Measurements from ENCODE around the gene TMEM91.
"Not testable (repeated sequence)": the region's sequence is repeated elsewhere in the genome, so short reads cannot be mapped to it uniquely, and the experiment has no call there.

The TMEM91 gene

DNA sequence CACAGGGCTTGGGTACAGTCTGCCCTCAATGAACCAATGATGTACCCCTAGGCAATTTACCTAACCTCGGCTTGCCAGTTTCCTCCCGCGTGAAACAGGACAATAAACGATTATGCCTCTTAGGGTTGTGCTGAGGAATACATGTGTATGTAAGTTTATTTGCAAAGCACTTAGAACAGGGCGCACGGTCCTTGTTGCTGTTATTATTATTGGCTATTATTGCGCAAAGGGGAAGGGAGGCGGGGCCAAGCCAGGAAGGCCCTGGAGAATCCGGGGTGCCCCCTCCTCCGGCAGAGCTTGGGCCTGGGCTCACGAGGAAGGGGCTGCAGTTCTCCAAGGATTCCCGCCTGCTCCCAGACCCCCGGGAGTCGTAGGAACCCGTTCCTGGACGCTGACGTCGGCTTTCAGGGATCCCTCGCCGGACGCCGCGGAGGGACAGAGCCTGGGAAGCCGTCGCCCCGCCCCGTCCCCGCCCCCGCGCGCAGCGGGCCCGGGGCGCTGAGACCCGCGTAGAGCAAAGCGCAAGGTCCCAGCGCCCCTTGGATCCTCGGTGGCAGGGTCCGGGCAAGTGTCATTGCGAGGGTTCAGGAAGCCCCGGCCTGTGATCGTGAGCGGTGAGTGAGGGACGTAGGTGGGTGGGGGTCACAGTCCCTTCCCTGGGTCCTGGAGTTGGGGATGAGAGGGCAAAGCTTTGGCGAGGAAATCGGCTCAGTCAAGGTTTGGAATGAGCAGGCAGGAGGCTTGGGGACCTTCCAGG lies at the start of gene TMEM91:
Gene TMEM91, plus strand, starts transcription at position 293 of the 757 bp plus-strand sequence. CDS start 1,777 bp downstream, outside the sequence.
- no peak for DNase-seq (ENCODE audit: low read depth)
- H3K4me3 ChIP-seq (ENCODE audit: low read depth, low read length): peak within 1 kb of the TSS; percentile 61

DNA sequence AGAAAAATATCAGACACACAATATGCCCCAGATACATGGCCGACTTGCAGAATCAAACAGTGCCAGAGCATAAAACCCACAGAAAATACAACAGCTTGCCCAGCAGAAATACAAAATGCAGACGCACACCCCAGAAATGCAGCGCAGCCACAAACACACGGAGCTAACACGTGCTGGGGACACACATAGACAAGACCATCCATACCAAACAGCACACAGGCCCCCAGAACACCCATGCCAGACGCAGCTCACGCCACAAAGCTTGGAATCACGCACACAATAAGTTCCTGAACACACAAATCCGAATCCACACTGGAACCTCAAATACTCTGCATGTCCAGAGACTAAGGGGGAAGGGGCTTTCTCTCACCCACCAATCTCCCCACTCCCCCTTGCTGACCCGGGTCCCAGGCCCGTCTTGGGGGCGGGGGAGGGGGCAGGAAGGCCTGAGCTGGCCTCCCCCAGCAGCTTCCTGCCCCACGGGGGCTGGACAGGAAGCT lies 49.2 kb upstream of the TMEM91 start:
- no peak for DNase-seq (ENCODE audit: low read depth)
- no peak overlapping the region for H3K4me3 ChIP-seq (ENCODE audit: low read depth, low read length)

DNA sequence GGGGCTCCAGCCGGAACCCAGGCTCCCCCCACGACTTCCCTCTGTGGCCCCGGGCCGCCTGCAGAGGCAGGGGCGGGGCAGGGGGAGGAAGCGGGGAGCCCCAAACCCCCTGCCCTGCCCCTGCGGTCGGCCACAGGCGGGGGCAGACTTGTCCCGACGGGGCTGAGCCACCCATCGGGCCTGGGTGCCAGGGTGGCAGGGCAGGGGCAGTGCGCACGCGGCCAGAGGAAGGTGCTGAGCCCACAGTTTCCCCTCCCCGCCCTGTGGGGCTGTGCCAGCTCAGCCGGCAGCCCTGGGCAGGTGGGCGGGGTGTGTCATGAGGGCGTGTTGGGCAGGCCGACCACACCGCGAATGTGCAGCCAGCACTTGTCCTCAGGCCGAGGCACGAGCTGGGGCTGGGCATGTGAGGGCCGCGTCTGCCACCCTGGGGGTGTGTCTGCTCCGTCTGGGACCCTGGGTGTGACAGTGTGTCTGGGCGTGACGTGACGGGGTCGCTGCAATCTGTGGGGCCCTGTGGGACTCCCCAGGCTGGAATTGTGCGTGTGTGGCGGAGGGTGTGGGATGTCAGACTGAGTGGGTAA lies 48.7 kb upstream of the TMEM91 start:
- no peak for DNase-seq (ENCODE audit: low read depth)
- no peak overlapping the region for H3K4me3 ChIP-seq (ENCODE audit: low read depth, low read length)

DNA sequence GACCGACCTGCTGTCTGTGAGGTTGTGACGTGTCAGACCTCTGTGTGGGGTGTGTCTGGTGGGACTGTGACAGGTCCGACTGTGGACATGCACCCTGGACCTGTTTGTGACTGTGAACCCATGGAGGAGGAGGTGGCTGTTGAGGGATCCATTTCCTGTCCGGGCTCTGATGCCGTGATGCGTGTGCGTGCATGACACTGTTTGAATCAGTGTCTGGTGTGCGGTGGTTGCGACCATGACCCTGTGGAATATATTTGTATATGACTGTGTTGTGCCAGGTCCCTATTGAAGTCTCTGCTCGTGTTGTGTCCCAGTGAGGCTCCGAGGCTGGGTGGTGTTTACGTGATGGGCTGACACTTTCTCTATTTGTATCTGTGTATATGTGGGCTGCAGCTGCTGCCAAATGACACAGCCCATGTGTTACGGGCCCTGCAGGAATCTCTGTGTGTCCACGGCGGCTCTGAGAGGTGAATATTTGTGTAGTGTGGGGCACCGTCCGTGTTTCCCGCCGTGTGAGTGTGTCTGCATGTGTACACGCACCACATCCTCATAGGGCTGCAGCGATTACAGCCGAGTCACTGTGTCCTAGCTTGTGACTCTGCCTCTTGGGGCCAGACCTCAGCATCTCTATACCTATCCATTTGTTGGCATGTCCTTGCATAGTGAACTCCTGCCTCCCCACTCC lies 48.0 kb upstream of the TMEM91 start:
- no peak overlapping the region for H3K4me3 ChIP-seq (ENCODE audit: low read depth, low read length)
- DNase-seq (ENCODE audit: low read depth): no peak

DNA sequence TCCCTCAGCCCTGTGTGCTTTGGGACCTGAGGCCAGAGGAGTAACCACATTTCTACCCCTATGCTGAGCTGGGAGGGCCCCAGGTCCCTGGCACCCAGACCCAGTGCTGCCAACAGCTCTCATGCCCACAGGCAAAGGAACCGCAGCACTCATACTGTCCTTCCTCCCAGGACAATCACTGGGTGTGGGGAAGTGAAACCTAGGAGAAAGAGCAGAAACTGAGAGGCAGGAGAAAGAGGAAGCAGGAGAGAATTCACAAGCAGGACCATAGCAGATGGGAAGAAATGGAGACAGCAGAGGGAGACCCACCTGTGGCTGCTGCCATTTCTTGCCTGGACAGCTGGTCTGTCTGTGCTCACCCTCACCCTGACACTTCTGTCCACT lies 47.5 kb upstream of the TMEM91 start:
- no peak for DNase-seq (ENCODE audit: low read depth)
- H3K4me3 ChIP-seq (ENCODE audit: low read depth, low read length): no peak overlapping the region

DNA sequence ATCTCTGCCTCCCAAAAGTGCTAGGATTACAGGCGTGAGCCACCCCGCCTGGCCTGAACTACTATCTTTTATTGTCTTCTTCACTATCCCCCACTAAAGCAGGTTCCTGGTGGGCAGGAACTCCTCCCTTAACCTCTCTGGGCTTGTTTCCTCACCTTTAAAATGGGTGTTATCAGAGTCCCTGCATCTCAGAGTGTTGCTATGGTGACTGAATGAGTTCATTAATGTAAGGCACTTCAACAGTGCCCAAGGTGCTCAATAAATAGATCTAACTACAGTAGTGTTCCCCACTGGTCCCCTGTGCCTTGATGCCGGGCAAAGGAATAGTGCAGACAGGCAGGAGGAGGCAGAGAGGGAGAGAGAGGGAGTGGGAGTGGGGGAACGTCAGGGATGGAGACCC lies 45.9 kb upstream of the TMEM91 start:
- DNase-seq (ENCODE audit: low read depth): no peak
- no peak overlapping the region for H3K4me3 ChIP-seq (ENCODE audit: low read depth, low read length)

DNA sequence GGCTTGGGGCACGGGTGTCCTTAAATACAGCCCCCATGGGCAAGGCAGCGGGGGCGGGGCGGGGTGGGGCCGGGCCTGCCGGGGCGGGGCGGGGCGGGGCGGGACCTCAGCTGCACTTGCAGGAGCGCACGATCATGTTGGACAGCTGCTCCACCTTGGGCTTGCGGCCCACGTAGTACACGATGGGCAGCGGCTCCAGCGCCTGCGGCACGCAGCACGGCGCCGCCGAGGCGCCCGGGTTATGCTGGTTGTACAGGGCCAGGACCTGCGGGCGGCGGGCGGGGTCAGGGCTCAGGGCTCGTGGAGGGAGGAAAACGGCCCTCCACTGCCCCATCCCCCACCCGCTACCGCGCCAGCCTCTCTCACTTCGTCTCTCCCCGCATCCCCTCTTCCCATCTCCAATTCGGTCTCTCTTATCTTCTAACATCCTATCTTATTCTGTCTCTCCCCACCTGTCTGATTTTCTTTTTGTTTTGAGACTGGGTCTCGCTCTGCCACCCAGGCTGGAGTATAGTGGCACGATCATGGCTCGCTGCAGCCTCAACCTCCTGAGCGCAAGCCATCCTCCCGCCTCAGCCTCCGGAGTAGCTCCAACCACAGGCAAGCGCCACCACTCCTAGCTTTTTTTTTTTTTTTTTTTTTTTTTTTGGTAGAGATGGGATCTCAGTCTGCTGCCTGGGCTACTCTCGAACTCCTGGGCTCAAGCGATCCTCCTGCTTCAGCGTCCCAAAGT lies 45.2 kb upstream of the TMEM91 start:
- no peak for DNase-seq (ENCODE audit: low read depth)
- H3K4me3 ChIP-seq (ENCODE audit: low read depth, low read length): no peak overlapping the region

DNA sequence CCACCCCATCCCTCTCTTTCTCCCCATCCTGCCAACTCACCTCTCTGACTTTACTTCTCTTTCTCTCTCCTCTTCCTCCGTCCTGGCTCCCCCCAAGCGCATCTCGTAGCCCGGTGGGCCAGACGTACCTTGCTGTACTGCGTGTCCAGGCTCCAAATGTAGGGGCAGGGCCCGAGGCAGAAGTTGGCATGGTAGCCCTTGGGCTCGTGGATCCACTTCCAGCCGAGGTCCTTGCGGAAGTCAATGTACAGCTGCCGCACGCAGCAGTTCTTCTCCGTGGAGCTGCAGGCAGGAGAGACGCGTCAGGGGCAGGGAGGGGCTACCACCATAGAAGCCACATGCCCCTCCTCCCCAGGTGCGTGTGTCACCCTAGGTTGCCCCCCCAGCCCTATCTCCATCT lies 44.3 kb upstream of the TMEM91 start:
- DNase-seq (ENCODE audit: low read depth): no peak

DNA sequence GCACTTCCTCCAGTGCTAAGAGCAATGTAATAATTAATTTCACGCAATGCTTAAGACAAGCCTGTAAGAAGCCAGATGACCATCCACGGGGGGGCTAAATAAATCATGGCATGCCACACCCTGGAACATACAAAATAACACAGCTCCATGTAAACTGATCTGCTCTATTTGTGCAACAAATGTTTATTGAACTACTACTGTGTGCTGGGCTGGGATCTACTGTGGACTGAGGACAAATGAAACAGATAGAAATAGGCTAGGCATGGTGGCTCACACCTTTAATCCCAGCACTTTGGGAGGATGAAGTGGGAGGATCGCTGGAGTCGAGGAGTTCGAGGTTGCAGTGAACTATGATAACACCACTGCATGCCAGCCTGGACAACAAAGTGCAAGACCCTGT lies 43.9 kb upstream of the TMEM91 start:
- no peak overlapping the region for H3K4me3 ChIP-seq (ENCODE audit: low read depth, low read length)
- DNase-seq (ENCODE audit: low read depth): no peak

More for the DNA sequence above, 44.3 kb upstream of the TMEM91 start:
- no peak overlapping the region for H3K4me3 ChIP-seq (ENCODE audit: low read depth, low read length)

DNA sequence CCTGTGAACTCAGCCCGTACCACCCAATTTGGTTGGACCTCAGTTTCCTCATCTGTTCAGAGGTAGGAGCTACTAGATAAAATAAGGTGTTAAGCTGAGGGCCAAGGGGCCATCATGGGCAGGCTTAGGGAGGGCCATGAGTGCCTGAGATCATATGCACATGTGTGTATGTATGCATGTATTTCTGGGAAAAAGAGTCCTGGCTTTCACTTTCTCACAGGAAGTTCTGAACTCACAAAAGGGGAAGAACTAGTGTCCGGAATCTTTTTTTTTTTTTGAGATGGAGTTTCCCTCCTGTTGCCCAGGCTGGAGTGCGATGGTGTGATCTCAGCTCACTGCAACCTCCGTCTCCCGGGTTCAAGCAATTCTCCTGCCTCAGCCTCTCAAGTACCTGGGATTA lies 41.5 kb upstream of the TMEM91 start:
- no peak overlapping the region for H3K4me3 ChIP-seq (ENCODE audit: low read depth, low read length)
- no peak for DNase-seq (ENCODE audit: low read depth)

DNA sequence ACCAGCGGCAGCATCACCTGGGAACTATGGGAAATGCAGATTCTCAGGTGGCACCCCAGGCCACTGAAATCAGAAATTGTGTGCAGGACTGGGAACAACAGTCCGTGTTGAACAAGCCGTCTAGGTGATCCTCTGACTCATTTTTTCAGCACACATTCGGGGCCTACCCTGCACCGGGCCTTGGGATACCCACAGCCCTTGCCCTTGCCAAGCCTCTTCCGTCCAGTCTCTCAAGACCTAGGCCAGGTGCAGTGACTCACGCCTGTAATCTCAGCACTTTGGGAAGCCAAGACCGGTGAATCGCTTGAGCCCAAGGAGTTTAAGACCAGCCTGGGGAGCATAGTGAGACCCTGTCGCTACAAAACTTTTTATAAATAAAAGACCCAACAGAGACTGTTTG lies 40.9 kb upstream of the TMEM91 start:
- no peak overlapping the region for H3K4me3 ChIP-seq (ENCODE audit: low read depth, low read length)
- no peak for DNase-seq (ENCODE audit: low read depth)

DNA sequence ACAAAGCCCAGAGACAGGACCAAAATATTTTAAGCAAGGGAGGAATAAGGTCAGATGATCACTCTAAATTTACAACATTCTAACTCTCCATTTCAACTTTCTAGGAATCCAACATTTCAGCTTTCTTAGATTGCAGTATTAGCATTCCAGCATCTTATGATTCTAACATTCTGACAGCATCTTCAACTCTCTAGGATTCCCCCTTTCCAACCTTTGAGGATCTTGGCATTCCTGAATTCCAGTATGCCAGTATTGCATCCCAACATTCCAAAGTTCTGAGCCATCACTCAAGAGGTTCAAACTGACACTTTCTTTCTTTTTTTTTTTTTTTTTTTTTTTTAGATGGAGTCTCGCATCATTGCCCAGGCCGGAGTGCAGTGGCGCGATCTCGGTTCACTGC lies 36.4 kb upstream of the TMEM91 start:
- H3K4me3 ChIP-seq (ENCODE audit: low read depth, low read length): no peak overlapping the region
- no peak for DNase-seq (ENCODE audit: low read depth)

DNA sequence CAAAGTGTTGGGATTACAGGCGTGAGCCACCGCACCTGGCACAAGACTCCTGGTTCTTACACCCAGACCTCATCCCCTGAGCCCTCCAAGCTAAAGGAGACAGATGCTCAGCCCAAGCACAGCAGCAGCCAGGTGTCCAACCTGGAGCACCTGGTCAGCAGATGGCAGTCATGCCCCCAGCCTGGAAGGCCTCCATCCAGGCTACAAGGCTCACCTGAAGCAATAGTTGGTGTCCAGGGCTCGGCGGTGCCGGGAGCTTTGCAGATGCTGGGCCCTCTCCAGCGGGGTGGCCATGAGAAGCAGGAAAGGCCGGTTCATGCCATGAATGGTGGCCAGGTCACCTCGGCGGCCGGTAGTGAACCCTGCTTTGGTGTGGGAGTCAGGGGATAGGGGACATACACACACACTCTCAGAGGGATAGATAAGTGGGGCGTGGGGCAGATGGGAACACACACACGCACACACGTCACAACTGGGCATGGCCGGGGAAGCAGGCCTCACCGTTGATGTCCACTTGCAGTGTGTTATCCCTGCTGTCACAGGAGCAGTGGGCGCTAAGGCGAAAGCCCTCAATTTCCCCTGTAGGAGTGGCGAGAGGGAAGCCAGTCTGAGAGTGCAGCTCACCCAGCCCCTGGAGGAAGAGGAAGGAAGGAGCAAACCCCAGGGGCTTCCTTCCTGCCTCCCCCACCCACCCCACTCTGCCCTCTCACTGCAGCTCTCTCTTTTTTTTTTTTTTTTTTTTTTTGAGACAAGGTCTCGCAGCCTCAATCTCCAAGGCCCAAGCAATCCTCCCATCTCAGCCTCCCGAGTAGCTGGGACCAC lies 34.5 kb upstream of the TMEM91 start:
- DNase-seq (ENCODE audit: low read depth): no peak
- H3K4me3 ChIP-seq (ENCODE audit: low read depth, low read length): no peak overlapping the region

DNA sequence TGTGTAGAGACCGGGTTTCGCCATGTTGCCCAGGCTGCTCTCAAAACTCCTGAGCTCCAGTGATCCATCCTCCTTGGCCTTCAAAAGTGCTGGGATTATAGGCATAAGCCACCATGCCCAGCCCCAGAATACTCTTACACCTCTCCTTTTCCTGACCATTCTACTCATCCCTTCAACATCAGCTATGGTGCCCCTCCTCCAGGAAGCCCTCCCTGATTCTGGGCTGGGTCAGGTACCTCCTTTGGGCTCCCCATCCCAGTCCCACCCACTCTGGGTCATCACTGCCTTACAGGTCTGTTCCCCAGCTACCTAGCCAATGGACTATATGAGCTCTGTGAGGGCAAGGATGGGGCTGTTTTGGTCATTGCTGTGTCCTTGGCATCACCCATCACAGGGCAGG lies 32.2 kb upstream of the TMEM91 start:
- H3K4me3 ChIP-seq (ENCODE audit: low read depth, low read length): no peak overlapping the region
- no peak for DNase-seq (ENCODE audit: low read depth)

DNA sequence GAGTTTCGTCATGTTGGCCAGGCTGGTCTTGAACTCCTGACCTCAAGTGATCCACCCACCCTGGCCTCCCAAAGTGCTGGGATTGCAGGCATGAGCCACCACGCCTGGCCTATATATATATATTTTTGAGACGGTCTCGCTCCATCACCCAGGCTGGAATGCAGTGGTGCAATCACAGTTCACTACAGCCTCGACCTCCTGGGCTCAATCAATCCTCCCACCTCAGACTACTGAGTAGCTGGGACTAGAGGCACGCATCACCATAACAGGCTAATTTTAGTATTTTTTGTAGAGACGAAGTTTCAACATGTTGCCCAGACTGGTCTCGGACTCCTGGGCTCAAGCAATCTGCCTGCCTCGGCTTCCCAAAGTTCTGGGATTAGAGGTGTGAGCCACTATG lies 29.4 kb upstream of the TMEM91 start:
- not testable (repeated sequence) for H3K4me3 ChIP-seq (ENCODE audit: low read depth, low read length); DNase-seq (ENCODE audit: low read depth)

DNA sequence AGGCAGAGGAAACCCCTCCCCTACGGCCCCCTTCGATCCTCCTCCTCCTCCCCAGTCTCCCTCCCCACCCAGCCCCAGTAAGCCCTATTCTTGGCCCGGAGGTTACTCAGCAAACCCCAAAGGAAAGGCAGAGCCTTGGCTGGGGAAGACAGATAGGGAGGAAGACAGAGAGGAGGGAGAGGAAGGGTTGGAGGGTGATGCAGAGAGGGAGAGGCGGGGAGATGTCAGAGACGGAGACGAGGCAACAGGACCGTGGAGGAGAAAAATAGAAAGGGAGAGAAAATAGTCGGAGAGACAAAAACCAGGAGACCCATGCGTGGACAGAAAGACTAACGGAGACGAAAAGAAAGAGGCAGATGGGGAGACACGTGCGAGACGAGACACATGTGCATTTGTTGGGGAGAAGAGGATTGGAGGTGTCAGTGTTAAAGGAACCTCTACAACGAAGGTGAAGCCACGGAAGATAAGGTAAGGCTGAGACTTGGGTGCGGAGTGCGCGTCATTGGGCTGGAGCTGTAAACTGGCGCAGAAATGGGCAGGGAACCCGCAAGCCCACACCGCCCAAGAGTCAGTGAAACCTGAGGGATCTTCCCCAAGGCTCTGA lies 25.5 kb upstream of the TMEM91 start:
- no peak for DNase-seq (ENCODE audit: low read depth)
- H3K4me3 ChIP-seq (ENCODE audit: low read depth, low read length): peak overlapping the region; percentile 96

DNA sequence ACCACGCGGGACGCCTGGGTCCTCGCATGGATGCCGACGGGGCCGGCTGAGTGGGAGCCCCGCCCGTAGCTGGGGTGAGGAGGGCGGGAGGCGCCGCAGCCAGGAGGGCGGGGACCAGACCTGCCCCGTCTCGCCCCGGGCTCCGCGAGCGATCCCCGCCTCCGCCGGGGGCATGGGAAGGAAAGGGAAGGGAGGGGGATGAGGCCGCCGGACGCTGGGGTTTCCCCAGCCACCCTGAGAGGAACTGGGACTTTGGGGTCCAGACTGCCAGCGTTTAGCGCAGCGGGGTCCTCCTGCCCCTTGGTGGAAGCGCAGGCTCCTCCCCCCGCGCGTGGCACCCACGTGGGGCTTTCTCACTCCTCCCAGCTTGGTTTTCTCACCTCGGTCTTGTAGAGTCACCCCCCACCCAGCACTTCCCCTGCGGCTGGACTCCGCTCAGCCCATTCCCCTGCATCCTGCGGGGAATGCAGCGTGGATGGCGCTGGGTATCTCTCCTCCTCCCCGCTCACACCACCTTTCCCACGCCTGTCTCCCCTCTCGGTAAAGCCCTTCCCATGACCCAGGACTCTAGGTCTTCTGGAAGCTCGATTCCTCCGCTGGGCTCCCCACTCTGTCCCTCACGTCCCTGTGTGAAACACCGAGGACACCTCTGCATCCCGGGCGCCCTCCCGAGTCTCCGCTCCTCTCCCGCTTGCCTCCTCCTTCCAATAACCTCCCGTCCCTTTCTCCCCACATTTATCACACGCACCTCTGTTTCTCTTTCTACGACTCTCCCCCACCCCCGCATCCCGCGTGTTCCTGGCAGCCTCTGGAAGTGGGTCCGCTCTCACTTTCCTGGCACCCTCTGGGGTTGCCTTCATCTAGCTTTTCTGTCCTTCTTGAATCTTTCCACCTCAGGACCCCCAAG lies 24.7 kb upstream of the TMEM91 start:
- peak overlapping the region; percentile 96 for H3K4me3 ChIP-seq (ENCODE audit: low read depth, low read length)
- DNase-seq (ENCODE audit: low read depth): no peak

DNA sequence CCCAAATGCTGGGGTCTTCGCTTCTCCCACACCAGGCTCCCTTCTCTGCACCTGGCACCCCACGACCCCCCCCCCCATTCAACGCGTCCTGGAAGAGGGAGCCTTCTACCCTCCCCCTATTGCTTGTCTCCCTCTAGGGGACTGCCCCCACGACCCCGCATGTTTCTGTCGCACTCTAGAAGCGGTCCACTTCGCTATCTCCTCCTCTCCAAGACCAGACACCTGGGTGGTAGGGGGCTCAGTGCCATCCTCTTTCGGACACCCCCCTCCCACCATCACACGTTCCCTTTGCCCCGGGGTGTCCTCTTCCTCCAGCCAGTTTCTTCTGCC lies 24.1 kb upstream of the TMEM91 start:
- H3K4me3 ChIP-seq (ENCODE audit: low read depth, low read length): peak overlapping the region; percentile 96
- no peak for DNase-seq (ENCODE audit: low read depth)
